Measurements from ENCODE around the gene INTS7. TPM values are rescaled to one million over a fixed set of nuclear protein-coding genes. Genes with fewer than 3 reads are reported as not detected.
"Not testable (repeated sequence)": the region's sequence is repeated elsewhere in the genome, so short reads cannot be mapped to it uniquely, and the experiment has no call there.

Gene INTS7
- total RNA-seq, 1 donor from 2014 or later = 39.5 TPM

DNA sequence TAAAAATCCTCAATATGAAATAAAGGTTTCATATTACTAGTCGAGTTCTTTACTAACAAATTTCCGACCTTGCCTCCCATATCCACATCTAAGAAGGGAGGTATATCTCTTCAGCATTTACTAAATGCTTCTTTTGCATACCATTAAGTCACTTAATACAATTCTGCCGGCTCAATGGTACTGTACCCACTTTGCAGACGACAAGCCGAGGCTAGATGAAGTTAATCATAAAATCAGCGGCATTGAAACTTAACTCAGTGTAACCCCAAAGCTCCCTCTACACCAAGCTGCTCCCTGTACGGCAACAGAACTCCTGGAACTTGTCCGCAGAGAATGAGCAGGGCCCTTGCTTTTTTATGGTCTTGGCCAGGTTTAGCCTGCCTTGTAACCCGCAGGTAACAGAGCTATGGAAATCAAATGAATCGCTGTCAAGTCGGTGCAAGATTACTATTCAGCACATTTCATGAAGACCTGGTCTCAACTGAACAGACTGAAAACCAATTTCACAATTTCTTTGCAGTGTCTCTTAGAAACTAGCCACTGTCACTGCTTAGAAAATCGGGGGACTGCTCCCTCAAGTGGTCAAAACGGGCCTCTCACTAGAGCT is 738 bp downstream of the INTS7 start:
- DNase-seq = peak; percentile 31

DNA sequence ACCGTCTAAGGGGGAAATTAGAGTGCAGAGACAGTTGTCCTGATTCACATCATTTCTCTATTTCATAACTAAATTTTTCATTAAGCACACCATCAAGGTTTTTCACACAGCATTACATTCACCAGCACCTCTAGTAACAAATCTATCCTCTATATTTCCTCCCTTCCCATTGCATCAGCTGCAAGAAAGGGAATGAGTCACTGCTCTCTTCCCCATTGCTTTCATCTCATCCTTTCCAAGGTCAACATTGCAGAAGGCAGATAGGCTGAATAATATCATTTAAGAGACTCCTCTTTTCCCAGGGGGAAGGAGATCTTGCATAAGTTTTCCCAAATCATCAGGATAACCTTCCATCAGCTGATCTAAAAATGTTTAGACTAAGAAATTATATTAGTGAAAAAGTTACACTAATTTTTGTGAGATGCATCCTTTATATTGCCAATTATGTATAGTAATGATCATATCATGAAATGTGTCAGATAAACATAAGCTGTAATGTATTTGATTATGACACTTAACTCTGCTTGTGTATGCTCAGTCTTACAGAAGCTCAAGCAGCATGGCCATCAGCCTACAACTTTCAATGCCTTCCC is 4.3 kb downstream of the INTS7 start:
- DNase-seq = no peak

DNA sequence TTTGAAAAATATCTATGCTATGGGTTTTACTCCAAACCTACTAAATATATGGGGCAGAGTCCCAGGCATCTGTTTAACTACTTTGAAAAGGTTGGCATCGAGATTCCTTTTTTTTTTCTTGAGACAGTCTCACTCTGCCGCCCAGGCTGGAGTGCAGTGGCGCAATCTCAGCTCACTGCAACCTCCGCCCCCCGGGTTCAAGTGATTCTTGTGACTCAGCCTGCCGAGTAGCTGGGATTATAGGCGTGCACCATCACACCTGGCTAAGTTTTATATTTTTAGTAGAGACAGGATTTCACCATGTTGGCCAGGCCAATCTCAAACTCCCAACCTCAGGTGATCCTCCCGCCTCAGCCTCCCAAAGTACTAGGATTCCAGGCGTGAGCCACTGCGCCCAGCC is 7.6 kb downstream of the INTS7 start:
- not testable (repeated sequence) for DNase-seq

DNA sequence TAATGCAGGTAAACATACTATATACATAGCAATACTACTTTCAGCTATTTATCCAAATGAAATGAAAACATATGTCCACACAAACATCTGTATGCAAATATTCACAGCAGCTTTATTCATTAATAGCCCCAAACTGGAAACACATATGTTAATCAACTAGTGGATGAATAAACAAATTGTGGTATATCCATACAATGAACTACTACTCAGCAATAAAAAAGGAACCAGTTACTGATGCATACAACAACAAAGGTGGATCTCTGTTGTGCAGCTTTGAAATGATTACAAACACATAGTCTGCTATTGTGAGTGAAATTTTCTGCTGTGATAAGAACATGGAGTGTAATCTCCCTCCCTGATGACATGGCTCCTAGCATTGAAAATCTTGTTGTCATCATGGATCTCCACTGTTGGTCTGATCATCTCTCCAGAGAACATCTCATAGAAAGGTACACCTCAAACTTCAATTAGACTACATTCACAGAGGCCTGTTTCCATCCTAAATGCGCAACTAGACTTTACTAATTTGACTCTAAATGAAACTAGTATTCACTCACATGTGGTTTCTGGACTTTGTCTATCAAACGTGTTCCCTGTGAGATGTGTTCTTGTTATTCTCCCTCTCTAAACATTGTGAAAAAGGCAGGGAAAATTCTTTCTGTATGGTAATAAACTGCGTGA is 10.7 kb downstream of the INTS7 start:
- DNase-seq = no peak

DNA sequence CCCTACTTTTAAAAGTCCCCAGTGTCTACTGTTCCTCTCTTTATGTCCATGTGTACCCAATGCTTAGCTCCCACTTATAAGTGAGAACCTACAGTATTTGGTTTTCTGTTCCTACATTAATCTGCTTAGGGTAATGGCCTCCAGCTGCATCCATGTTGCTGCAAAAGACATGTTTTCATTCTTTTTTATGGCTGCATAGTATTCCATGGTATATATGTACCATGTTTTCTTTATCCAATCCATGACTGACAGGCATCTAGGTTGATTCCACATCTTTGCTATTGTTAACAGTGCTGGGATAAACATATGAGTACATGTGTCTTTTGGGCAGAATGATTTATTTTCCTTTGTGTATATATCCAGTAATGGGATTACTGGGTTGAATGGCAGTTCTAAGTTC is 12.4 kb downstream of the INTS7 start:
- DNase-seq = not testable (repeated sequence)

DNA sequence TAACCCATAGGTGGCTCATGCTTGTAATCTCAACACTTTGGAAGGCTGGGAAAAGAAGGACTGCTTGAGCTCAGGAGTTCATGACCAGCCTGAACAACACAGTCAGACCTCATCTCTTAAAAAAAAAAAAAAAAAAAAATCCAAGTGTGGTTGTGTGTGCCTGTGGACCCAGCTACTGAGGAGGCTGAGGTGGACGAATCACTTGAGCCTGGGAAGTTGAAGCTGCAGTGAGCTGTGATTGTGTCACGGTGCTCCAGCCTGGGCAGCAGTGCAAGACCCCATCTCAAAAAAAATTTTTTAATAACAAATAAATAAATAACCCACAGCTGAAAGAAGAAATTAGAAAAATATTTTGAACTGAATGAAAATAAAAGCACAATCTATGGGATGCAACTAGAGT is 13.8 kb downstream of the INTS7 start:
- no peak for DNase-seq

DNA sequence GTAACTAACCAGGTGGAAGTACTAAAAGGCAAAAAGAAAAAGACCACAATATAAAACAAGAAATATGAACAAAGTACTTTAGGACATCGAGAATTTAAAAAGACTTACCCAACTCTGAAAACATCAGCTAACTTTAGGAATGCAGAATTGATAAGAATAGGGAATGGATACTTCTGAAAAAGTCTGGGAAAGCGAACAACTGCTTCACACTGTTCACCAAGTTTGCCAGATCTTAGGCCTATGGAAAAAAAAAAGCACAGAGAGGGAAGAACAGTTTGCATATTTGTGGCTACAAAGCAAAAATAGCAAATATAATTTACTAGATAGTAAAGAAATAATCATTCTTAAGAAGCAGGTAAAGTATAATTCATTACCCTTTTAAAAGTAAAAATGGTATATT is 14.4 kb downstream of the INTS7 start:
- no peak for DNase-seq

DNA sequence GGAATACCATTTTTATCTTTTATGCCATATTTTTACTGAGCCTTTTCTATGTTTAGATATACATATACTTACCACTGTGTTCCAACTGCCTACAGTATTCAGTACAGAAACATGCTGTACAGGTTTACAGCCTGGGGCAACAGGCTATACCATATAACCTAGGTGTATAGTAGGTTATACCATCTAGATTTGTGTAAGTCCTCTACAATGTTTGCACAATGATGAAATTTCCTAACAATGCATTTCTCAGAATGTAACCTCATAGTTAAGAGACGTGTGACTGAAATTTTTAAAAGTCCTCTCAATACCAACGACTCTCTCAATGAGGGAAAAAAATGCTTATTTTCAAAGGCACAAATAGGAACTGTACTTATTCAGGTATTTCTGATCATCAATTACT is 21.7 kb downstream of the INTS7 start:
- no peak for DNase-seq

DNA sequence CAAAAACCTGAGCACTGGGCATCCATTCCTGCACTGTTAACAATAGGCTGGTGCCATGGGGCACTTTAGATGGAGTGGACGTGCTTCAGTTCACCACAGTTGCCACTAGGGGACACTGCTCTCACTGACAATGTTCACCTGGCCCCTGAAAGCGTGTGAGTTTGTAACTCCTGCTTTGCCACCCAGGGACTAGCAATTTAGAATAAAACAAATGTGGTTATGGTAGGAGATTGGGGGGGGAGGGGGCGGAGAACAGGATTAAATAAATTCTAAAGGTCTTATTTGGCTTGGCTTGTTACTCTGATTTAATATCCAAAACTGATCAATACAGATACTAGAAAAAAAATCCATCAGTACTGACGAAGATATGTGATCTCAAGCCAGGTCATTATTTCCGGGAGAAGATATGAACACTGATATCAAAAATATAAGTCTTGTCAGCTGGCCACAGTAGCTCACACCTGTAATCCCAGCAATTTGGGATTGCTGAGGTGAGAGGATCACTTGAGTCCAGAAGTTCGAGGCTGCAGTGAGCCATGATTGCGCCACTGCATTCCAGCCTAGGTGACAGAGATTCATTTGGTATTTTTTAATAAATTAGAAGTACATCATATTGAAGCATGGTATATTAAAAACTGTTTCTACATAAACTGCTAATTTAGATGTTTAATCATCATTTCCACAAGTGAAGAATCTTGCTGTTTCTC is 23.2 kb downstream of the INTS7 start:
- DNase-seq = no peak

DNA sequence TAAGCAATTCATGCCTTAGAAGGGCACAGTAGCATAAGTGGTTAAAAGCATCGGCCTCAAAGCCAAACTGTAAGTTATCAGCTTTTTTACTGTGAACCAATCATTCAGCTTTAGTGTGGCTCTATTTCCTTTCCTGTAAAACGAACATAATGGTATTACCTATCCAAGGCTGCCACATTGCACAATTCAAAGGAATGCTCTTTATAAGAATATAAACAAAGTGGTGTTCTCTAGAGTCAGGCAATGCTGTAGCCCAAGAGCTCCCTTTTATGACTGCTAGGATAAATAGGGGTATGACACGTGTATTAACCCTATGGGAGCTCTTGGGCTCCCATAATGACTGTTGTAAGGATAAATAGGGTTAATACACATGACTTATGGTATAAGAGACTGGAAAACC is 25.4 kb downstream of the INTS7 start:
- no peak for DNase-seq

DNA sequence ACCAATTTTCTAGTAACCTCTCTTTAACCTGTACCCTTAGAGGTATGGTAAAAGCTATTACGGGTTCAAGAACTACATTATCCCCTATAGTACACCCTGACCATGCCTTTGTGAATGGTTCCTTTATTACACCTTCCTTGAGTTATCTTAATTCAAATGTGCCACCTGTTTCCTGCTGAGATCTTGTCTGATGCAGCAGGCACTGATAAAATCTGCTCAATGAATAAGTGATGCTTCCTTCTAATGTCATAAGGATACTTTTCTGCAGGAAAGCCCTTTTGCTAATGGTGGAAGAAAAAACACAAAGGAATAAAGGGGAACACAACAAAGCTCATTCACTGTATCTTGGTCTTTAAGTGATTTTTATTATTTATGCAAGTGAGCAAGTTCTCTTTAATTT is 25.8 kb downstream of the INTS7 start:
- no peak for DNase-seq

DNA sequence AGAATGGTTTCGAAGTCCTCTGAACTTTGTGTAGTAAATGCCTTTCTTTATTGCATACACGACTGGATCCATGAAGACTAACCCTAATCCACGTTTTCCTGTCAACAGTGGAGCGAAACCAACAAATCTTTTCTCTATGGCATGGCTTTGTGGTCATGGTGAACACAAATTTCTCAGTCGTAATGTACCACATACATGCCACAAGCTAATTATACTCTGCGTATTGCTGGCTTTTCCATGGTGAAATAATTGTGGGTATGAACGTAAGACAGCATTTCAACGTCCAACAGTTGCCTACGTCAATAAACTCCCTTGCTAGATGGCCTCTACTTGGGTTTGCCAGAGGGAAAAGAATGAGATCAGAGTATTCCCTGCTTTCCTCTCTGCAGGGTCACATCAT is 27.5 kb downstream of the INTS7 start:
- no peak for DNase-seq

DNA sequence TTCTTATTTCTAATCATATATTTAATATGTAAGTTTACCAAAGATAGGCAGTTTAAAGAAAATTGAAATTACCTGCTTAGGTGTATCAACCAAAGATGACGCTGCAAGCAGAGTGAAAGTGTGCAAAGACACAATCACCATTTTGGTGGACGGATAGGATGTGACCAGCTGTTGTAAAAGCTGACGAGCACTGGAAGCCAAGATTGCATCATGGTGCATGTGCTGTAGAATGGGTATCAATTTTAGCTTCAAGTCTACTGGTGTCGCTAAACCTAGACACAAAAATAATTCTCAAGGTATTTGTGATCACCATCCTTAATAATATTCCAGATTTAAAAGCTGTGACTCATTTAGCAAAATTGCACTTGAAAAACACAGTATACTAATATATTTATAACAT is 28.2 kb downstream of the INTS7 start:
- DNase-seq = no peak

DNA sequence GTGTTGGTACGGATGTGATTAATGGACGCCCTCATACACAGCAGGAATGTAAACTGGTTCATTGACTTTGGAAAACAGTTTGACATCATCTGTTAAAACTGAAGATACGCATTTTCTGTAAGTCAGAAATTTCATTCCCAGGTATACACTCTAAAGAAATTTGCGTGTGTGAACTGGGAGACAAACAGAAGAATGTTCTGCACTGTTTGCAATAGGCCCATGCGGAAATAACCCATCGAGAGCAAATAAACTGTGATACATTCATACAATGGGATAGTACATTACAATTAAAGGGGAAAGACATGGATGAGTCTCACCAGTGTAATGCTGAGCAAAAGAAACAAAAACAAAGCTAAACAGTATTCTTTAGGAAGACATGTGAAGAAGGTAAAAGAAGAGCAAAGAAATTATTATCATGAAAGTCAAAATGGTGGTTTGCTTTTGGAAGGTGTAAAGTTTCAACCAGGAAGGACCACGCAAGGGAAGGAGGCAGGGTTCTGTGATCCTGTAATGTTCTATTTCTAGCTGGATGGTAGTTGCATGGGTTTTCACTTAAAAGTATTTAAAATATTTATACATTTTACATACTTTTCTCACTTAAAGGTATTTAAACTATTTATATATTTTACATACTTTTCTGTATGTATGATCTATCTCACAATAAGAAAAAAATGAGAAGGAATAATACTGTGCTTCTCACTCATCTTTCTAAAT is 30.3 kb downstream of the INTS7 start:
- no peak for DNase-seq

DNA sequence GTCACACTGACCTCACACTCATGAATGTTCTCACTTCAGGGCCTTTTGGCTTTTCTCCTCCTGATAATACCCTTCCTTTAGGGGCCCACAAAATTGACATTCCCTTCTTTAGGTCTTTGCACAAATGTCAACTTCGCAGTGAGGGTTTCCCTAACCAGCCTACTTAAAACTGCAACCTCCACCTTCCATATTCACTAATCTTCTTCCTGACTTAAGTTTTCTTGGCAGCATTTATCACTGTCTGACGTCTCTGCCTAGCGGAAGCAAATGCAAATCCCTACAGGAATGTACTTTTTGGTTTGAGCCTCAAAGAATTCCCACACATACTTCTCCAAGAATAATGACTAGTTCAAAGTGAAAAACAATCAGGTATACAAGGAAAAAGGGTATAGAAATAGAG is 32.8 kb downstream of the INTS7 start:
- no peak for DNase-seq

DNA sequence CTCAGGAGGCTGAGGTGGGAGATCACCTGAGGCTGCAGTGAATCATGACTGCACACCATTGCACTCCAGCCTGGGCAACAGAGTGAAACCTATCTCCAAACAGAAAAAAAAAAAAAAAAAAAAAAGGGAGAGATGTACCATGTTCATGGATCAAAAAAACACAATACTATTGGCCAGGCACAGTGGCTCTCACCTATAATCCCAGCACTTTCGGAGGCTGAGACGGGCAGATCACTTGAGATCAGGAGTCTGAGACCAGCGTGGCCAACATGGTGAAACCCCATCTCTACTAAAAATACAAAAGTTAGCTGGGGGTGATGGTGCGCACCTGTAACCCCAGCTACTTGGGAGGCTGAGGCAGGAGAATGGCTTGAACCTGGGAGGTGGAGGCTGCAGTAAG is 37.9 kb downstream of the INTS7 start:
- DNase-seq = not testable (repeated sequence)

DNA sequence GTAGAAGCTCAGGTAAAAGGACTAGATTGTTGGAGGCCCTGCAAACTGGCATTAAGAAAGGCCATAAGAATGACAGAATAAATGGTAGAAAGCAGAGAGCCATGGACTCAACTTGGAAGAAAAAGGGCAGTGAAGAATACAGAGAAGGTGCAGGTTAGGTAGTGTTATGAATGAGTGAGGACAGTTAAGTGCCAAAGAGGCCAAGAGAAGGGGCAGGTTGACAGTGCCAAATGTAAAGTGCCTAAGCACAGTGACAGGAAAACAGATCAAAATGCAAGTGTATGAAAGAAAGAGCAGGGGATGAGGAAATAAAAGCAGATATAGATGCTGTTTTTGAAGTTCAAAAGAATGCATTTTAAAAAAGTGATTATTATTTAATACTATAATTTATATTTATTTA is 43.7 kb downstream of the INTS7 start:
- no peak for DNase-seq

DNA sequence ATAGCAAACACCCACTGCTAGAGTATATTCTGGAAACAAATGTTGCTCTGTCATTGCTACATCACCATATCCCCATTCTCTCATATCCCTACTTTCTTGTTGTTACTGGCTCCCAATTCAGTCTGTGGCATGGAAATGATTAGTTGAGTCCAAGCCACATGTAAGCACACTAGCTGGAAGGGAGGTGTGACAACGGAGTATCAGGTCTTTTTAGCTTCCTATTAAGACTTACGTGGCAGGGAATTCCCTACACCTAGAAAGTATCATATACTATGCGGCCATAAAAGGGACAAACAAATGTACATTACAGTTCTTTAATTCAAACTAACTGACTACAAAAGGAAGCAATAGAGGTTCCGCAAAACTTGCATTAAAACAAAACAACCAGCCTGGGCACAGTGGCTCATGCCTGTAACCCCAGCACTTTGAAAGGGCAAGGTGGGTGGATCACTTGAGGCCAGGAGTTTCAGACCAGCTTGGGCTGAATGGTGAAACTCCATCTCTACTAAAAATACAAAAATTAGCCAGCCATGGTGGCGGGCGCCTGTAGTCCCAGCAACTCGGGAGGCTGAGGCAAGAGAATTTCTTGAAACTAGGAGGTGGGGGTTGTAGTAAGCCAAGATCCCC is 48.6 kb downstream of the INTS7 start:
- no peak for DNase-seq

DNA sequence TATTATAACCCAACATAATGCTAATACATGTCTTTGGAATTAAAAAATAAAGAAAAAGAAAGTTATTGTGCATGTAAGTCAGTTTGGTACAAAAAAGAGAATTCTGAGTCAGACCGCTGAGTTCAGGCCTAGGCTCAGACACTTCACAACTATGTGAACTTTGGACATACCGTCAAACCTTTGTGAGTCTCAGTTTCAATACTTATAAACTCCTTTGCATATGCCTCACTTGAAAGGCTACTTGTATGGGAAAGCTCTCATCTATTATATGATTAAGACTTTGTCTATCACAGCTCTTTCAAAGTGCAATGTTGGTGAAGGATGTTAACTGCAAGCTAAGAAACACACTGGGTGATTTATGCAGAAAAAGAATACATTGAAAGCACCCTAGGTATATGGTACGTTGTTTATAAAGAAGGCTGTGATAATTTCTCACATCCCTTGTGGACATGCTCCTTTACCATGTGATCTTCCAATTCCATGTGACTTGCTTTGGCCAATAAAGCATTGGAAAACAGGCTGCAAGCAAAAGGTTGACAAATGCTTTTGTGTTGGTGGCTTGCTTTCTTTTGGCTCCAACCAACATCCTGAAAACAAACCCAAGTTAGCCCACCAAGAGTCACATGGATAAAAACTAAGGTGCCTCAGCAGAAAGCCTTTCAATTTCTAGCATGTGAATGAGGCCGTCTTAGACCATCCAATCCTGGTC is 49.6 kb downstream of the INTS7 start:
- DNase-seq = no peak

DNA sequence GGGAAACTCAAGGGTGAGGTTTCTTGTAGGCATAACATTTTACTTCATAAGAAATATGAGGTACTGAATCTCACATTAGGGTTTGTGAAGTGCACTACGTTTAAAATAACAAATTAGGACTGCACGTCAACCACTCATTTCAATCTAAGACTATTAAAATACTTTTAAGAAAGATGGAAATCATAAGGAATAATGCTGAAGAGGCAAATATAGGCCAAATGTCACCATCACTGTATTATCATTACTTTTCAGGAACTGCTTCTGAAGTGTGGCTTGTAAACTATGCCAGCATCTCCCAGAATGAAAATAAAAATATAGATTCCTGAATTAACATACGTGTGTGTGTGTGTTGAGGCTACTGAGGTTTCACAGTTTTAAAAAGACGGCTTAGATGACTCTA is 56.8 kb downstream of the INTS7 start:
- DNase-seq = no peak

DNA sequence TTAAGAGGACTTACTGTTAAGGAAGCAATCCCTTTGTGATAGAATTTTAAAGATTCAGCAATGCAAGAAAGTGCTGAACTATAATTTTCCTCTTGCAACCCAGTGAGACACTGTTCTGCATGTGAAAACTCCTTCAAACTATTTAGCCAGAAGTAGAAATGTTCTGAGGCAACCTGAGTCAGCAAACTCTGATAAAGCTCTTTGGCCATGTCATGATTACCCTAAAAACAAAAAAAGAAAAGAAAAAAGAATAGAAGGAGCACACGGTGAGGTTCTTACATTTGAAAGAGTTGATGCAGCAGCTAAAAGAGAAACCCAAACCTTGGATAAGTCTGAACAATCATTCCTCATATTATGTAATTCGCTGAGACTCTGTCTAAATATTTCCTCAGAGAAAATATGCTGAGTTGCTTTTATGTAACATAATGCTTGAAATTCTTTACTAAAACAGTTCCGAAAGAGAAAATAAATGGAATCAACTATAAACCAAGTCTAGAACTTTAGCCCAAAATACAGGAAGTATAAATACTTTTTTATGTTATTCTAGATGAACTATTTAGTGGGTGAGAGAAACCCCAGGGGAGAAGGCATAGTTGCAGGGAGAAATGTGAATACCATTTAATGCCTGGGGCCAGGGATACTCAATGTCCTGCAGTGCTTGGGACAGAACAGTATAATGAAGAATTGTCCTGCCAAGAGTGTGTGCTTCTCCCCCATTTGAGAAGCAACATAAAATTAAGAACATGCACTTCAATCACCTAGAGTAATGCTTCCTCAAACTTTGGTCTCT is 60.0 kb downstream of the INTS7 start:
- DNase-seq = no peak
